Endometrium (tissue), 2 donors: ENCODE data around the gene S1PR1.

Experiments used
- FAIRE-seq: peaks from 2 replicates; lab custom pipeline; 2012; peaks lifted over from hg19 to GRCh38; lab: Jason Lieb, UNC
- donor health status: control.
- donor health status: control.

The S1PR1 gene

DNA sequence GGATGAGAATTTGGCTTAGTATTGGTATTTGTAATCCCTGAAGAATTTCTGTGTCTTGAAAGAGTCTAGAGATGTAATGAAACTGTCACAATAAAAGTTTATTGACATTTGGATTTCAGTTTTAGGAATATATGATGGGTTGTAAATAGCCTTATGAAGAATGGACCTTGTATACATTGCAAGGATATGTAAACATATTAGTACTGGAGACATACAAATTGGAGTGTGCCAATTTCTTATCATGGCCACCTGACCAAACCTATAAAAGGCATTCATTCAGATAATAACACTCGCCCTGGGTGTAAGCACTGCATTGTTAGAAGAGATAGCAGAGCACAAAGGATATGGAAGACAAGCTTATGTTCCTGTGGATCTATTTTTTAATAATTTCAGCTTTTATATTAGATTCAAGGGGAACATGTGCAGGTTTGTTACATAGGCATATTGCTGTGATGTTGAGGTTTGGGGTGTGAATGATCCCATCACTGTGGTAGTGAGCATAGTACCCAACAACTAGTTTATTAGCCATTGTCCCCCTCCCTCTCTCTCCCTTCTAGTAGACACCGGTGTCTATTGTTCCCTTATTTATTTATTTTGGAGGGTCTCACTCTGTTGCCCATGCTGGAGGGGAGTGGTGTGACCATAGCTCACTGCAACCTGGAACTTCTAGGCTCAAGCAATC, 8.6 kb downstream of the S1PR1 start:
- FAIRE-seq, result no peak

DNA sequence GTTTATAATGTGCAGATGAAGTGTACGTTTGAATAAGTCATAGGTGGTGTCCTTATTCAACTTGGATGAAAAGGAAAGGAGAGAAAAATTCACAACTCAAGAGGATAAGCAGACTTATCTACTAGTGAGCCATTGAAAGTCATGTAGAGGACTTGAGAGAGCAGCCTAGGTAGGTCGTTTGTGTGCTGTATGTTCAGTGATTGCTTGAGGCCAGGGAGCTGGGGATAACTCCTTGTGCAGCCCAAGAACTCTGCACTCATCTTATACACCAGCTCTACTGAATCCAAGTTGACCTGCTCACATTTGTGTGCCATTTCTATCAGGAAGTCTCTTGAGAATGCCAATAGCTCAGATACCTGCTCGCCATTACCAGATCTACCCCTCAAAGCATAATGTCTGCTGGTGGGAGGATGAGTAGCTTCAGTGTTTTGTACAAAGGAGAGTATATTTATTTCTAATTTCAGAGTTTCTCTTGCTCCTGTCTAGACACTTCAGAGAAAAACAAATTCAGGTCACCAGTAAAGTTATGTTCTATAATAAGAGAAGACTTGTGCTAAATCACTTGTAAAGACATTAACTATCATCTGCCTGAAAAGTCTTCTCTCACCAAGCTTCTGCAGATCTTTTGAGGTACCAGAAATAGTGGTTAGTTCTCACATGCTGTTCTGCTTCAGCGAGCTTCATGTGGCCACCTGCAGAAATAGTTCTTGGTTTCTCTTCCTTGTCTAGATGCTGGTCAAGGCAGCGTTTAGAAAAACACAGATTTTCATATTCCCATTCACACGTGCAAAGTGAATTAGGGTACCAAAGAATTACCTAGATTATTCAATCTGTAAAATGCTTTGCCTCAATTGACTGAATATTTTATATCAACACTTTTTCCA, 10.8 kb downstream of the S1PR1 start:
- no peak for FAIRE-seq

- FAIRE-seq, result no peak
These were observed 13.4 kb downstream of the S1PR1 start for GRCh38 chr1:101250222-101250621.

- FAIRE-seq, result no peak
These were observed 13.9 kb downstream of the S1PR1 start for GRCh38 chr1:101250656-101251272.

- no peak for FAIRE-seq
These were observed 14.7 kb downstream of the S1PR1 start for GRCh38 chr1:101251504-101251903.

GRCh38 chr1:101253976-101254674, 17.3 kb downstream of the S1PR1 start:
- no peak for FAIRE-seq

GRCh38 chr1:101257500-101258325, 20.9 kb downstream of the S1PR1 start:
- FAIRE-seq, result no peak

GRCh38 chr1:101259744-101260148, 22.9 kb downstream of the S1PR1 start:
- FAIRE-seq, result no peak

DNA sequence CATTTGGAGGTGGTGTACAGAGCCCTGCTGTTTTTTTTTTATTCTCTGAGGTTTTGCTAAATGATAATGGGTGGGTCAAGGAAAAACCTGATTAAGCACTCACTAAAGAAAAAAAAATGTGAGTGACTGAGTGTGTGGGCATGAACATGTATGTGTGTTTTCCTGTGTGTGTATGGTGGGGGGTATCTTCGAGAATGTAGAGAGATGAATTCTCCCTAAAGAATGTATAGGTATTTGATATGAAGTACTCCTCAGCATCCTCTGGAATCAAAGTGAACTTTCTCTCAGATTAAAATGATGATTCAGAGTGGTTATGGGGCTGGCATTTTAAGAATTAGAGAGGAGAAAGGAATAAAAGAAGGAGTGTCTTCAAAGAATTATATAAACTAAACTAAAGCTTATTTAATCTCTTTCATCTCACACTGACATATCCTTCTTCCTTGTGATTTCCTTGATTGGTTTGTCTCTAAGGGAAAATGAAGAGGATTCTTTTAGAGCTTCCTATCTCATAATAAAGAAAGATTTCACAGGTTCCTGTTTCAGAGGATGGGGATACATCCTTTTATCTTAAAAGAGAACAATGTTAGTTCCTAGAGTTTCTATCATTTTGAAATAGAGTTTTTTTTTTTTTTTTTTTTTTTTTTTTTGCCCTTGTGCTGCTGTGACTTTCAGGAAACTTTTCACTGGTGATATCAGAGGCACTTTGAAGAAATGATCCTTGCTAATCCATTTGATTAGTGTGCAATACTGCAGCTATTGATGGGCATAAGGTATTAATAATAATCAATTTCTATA, 23.9 kb downstream of the S1PR1 start:
- no peak for FAIRE-seq

DNA sequence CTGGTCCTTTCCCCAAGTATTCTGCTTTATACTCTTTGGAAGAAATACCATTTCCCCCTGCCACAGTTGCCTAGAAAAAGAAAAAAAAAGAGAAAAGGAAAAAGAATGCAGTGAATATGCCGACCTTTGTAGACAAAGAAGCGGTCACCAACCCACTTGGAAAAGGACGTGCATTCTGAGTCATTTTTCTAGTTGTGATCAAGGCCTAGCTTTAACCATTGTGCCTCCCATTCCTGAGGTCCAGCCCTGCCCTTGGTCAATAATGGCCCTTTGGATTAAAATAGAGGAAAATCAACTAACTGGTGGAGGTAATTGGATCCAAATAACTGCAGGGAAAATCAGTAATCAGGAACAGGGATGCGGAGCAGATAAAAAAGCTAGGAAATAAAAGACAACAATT, 24.8 kb downstream of the S1PR1 start:
- FAIRE-seq, result no peak

- FAIRE-seq, result no peak
These were observed 25.2 kb downstream of the S1PR1 start for GRCh38 chr1:101262060-101262459.

- no peak for FAIRE-seq
These were observed 26.0 kb downstream of the S1PR1 start for GRCh38 chr1:101262630-101263348.

- no peak for FAIRE-seq
These were observed 27.9 kb downstream of the S1PR1 start for GRCh38 chr1:101264697-101265096.

DNA sequence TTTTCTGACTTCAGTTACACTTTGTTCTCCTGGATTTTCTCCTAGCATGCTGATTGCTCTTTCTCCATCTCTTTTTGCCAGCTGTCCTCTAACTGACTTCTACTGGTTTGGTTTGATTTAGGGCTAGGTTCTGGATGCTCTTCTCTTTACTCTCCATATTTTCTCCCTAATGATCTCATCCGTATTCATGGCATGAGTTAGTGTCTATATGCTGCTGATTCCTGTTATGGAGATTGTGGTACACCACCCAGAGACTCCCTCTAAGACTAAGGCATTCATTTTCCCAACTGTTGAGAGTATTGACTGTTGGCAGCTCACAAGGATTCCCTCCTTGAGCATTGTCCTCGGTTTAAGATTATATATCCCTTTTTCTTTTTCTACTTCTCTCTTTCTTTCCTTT, 28.9 kb downstream of the S1PR1 start:
- FAIRE-seq, result no peak

DNA sequence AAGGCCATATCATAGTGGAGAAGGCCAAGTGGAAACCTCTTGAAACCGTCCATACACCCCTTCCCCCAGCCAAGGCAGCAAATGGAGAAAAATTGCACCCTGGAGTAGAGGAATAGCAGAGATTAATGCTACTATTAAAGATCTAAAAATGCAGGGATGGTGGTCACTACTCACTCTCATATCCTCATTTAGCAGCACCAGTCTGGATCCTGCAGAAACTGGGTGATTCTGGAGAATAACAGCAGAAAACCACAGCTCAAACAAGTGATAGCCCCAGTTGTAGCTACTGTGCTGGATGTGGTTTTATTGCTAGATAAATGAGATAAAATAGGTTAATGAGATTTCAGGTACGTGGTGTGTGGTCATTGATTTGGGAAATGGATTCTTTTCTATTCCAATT, 30.3 kb downstream of the S1PR1 start:
- FAIRE-seq, result no peak

DNA sequence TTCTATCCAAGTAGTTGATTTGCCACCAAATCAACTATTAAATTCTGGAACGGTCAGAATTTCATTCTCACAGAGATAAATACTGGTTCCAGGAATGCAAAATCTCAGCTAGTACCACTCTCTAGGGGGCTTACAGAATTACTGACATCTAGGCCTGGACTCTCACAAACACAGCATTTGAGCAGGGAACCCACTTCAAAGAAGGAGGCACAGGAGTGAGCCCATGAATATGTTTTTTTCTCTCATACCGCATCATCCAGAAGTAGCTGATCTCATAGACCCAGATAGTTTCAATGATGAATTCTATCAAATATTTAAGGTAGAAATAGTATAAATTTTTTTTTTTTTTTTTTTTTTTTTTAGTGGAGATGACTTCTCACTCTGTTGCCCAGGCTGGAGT, 32.1 kb downstream of the S1PR1 start:
- no peak for FAIRE-seq

DNA sequence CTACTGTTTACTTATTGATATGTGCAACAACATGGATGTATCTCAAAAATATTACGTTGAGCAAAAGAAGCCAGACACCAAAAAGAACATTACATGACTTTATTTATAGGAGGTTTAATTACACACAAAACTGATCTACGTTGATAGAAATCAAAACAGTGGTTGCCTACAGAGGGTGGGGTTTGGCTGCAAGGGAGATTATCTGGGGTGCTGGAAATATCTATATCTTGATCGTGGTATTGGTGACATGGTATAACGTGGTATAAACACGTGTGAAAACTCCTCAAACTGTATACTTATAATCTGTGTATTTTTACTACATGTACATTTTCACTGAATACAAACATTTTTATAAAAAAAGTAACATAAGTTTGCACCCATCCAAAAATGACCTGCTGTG, 38.9 kb downstream of the S1PR1 start:
- FAIRE-seq, result no peak

DNA sequence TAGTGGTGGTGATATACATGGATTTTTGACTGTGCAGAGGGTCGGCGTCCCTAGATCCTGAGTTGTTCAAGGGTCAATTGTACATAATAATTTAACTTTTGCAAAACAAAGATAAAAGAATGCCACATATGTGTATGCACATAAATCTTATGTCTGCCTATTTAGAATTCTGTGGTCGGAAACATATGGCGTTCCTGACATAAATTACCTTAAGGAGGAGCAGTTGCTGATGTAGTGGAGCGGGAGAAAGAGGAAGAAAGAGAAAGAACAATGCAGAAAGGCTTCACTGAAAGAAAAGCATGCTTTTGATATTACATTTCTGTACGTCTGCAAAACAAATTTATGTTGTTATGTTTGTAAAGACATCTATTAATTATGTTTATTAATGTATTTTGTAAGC, 40.0 kb downstream of the S1PR1 start:
- no peak for FAIRE-seq

GRCh38 chr1:101278238-101278637, 41.4 kb downstream of the S1PR1 start:
- FAIRE-seq, result no peak

GRCh38 chr1:101278845-101279244, 42.0 kb downstream of the S1PR1 start:
- no peak for FAIRE-seq
